ENCODE data around the gene RNASE8.

GRCh38 chr14:21024585-21025370 lies 32.8 kb upstream of the RNASE8 start, which contains the start of gene NDRG2:
- TF ChIP-seq CTCF (conservative IDR thresholded peaks at IDR 0.05; ENCODE audit: low read length) (no peak), EZH2phosphoT487 (IDR thresholded peaks at IDR 0.05; ENCODE audit: borderline replicate concordance, low read depth, low read length) (no peak)

Data from OCI-LY7 (cell line).